Stimulated activated CD8-positive, alpha-beta memory T cell treated with anti-CD3 and anti-CD28 coated beads, Interleukin-12 subunit alpha, Interleukin-12 subunit beta, amount 100 ng/mL, for 1 hour (primary cell): ENCODE data around the gene ATP13A3.

Experiments
- DNase-seq: peaks from one replicate; pipeline ENCODE4 v3.0.0-alpha.2; 2020; ENCODE audit warnings: low read depth

The ATP13A3 gene

DNA sequence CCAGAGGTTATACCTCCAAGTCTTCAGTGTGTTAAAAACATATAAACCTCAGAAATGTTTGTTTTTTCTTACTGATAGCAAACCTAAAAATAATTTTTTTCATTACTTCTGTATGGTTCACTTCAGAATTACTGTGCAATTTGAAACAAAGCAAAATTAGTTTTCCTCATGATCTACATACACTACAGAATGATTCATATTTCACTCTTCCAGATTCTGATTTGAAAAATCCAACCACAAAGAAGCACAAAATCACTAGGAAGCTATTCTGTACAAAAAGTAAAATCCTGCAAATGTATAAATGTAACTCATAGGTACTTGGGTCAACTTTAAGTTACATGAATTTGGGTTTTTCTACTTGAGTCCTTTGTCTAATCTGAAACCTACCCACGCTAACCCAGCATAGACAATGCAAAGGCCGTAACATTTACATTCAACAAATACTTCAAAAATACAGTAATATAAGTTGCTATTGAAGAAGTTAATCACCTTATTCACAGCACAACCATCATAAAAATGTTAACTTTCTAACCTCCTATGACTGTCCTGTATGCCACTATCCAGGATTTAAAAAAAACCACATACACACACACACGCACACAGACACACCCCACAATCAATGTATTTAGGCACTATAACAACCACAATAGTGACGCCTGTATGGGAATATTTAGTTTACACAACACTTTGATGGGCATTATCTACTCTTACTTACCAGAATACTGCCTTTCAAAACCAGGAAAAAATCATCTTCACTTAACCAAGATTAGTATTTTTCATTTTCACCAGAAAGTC is 11.5 kb downstream of the ATP13A3 start:
- DNase-seq: no peak

DNA sequence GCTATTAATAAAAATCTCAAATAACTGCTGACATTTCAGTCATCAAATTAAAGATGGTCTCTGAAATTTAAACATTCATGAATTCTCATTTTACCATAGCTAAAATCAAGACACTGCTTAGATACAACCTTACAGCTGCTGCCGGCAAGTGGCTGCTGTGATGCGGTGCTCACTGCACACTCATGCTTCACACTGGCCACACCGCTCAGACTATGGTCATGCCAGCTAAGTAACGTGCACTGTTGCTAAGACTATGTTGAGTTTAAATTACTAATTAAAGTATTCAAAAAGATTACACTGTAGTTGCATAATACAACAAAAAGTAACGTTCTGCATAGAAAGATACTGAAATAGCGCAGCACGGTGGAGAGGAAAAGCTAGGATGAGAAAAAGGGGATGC is 12.1 kb downstream of the ATP13A3 start:
- no peak for DNase-seq

DNA sequence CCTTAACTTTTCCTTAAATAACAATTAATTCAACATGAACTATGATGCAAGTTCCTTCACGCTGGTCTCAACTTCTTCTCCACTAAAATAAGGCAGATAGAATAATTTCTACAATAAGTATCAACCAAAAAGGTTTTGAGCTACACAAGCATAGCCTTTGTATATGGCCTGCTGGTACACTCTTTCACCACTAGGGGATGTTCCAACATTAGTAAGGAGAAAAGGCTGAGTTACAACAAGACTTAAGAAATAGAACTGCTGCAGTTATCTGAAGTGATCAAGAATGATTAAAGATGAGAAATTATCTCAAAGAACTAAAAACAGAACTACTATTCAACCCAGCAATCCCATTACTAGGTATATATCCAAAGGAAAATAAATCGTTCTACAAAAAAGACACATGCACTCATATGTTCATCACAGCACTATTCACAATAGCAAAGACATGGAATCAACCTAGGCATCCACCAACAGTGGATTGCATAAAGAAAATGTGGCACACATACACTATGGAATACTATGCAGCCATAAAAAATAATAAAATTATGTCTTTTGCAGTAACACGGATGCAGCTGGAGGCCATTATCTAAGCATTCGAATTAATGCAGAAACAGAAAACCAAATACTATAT is 14.4 kb downstream of the ATP13A3 start:
- no peak for DNase-seq

DNA sequence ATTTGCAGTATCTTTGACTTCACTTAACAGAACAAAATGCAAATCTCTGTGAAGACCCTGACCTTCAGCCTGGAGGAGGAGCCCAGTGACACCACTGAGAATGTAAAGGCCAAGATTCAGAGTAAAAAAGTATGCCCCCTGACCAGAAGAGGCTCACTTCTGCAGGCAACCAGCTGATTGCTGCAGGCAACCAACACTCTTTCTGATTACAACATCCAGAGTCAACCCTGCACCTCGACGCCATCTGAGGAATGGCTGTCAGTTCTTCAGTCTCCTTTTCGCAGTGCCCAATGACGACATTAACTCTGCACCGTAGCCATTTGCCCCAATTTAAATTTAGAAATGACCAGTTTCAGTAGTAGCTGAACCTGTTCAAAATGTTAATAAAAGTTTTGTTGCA is 14.9 kb downstream of the ATP13A3 start:
- DNase-seq: no peak

DNA sequence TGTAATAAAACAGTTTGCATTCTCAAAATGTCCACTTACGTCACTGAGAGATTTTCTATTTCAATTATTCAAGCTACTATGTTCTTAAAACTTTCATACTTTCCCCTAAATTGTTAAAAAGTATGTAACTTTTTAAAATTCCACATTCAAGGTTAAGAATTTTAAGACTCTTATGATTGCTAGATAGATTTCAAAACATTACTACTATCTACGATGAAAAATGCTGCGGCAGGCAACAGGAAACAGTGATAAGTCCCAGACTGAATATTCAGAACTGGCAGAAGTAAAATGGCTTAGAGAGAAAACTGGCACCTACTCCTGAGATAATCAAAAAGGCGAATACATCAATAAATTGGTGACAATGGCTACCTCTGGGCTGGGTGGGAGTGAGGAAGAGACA is 16.2 kb downstream of the ATP13A3 start:
- DNase-seq: no peak

DNA sequence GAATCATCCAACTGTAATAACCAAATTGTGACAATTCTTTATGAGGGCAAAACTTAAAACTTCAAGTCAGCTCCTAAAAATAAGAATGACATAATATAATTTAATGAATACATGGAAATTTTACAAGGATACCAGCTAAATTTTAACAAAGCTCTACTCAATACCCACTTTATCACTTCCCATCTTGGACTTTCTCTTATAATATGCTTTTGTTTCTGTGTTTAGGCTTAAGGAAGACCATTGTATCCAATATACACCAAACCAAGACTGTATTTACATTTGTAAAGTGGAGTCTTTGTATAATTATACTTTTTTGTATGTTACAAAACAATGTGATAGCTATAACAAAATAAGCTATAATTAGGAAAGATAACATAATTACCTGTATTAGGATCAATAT is 16.8 kb downstream of the ATP13A3 start:
- DNase-seq: no peak

DNA sequence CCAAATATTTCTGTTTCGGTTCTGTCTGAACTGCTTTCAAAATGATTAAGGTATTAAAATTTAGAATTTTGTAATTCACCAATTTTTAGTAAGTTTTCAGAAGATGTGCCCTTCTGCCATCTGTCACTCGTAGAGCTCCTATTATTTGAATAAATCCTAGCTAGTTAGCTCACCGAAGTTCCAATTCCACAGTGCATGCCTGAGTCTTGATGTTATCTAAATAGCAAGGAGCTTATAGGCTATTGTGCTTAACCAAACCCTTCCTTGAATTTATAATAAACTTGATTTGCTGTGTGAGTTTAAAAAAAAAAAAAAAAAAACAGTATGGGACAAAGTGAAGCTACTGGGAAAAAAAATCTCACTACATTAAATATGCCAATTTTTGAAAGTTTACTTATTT is 18.7 kb downstream of the ATP13A3 start:
- no peak for DNase-seq

DNA sequence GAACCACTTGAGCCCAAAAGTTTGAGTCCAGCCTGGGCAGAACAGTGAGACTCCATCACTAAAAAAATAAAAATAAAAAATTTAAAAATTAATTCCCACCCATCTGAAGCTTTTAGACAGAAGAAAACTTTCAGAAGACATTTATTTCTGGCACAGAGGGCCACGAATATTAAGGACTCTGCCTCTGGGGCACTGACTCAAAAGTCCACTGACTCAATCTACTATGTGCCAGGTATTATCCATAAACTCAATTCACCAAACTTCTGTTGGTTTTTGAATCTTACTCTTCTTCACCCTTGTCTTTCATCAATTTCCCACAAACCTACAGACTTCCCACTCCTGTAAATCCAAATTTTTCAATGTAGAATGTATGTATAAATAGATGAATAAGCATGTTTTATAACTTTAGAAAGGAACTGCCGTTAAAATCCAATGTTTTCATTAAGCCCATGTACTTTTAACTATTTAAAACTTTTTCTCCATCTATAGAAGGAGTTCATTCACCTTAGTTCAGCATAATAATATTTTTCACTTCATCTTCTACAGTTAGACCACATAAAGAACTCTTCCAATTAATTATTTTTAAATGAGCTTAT is 19.9 kb downstream of the ATP13A3 start:
- no peak for DNase-seq

DNA sequence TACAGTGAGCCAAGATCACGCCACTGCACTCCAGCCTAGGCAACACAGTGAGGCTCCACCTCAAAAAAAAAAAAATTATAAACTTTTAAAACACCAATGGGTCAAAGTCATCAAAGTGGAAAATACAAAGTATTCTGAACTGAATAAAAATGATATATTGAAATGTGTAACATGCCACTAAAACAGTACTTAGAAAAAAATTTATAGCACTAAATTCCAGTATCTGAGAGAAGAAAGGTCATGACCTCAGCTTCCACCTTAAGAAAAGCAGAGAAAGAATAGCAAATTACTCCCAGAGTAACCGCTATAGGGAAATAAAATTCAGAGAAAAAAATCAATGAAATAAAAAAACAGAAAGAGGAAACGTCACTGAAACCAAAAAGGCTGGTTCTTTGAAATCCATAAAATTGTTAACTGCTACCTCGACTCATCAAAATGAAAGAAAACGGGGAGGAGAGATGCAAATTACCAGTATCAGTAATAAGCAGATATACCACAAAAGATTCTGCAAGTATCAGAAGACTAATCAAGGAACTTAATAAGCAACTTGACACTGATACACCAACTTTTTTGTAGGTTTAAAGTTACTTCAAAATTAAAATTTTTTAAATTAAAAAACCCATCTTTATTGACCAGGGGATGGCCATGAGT is 20.8 kb downstream of the ATP13A3 start:
- DNase-seq: no peak

DNA sequence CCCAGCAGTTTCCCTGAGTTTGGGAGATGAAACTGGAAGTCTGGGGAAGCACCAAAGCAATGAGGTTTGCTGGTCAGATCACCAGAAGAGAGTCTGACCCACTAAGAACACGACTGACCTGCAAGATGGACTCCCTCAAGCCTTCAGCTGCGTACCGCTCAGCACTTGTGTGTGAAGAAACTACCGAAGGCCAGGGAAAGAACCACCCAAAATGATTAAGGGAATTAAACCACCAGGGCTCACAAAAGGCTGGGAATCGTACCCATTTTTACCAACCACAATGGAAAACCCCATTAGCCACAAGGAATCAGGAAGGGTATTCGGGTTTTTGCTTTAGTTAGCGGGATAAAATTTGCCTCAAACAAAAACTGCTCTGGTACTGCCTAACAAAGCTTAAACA is 21.6 kb downstream of the ATP13A3 start:
- DNase-seq: no peak

DNA sequence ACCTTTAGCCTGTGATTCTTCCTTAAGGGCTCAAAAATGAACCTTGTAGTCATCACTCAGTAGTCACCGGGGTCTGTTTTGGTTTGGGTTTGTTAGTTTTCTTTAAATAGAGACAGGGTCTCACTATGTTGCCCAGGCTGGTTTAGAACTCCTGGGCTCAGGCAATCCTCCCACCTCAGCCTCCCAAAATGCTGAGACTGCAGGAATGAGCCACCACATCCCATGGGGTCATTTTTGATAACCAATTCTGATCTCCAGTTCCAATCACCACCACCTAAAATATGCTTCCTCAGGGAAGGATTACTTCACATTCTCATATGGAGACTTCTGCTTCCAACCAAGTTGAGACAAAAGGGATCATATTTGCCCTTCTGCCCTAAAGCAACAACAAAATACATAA is 22.1 kb downstream of the ATP13A3 start:
- DNase-seq: no peak

DNA sequence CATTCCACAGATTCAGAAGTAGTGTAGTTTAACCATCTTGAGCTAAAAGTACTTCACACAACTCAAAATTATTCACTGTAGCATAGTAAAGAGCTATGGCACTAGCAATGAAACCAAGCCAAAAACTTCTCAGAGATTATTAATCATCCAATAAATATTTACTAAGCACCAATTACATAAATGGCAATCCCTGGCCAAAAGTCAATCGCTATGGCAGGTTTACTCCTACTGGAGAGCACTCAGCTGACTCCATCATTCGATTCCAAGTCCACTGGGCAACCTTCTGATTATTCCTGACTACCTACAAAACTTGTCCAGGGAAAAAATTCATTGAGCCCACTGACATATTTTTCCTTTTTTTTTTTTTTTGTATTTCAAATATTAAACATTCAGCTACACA is 23.9 kb downstream of the ATP13A3 start:
- DNase-seq: no peak

DNA sequence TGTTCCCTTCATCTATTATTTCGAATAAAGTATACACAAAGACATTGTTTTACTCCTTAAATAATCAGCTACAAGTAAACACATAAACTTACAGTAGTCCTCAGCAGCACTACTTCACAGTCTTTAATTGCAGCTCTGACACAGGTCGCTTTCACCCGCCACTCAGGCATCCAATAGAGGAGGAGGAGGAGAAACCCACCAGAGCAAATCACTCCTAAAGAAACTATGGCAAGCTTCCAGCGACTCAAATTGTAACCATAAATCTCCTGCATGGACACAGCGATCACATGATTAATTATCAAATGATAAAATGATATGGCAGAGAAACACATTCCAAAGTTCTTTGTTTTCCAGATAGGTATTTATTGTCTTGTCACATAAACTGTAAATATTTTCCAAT is 26.2 kb downstream of the ATP13A3 start:
- DNase-seq: no peak

DNA sequence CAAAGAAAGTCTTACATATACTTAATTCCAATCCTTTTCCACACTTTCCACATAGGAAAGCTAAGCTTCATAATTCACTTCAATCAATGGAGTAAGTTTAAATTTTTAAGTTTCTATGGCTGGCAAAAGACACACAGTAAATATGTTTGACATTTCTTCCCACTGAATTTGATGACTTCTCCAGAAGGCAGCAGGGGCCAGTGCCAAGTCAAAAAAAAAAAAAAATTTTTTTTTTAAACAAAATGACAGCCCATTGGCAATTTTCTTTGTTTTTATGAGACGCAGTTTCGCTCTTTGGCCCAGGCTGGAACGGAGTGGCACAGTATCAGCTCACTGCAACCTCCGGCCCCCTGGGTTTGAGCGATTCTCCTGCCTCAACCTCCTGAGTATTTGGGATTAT is 28.7 kb downstream of the ATP13A3 start:
- no peak for DNase-seq

DNA sequence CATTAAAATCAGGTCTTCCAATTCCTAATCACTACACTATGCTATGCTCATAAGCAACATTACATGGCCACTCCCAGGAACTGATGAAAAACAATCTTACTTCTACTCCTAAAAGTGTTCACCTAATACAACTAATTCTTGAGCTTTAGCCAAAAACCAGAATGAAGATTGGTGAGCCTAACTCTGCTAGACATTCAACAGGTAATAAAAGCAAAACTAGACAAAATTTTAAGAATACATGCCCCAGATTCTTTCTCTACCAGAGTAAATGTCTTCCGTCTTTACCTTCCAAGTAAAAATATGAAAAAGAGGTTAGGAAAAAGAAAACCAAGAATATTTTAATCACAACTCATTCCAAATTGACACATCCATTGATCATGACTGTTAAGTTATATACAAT is 31.3 kb downstream of the ATP13A3 start:
- DNase-seq: no peak

DNA sequence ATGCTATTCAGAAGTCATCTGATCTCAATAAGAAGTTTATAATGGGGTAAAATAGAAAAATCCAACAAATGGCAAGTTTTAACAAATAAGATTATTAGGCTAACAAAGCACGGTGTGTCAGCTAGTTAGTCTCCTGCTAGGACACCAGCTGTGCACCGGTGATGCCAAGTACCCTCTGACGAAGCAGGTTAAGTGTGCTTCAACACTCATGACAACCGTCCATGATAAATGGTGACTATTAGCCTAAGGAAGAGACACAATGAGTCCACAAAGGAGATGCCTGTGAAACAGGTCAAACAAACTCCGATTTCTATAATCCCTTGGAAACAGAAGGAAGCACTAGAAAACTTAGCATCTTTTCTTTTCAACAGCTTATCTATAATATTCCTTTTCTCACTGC is 36.5 kb downstream of the ATP13A3 start:
- DNase-seq: no peak

DNA sequence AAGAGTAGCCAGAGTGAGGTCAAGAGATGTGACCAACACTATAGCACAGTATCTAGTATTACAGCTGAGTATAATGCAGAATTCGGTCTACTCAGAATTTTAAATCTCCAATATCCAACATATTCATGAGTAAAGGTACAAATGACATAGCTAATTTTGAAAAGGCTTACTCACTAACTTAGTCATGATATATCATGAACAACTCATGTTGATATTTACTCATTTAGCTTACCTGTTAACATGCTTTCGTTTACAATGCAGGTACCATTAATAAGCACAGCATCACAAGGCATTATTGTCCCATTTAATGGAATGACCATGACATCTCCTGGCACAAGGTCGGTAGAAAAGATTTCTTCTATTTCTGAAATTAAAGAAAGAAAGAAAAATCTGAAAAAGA is 36.9 kb downstream of the ATP13A3 start:
- no peak for DNase-seq

DNA sequence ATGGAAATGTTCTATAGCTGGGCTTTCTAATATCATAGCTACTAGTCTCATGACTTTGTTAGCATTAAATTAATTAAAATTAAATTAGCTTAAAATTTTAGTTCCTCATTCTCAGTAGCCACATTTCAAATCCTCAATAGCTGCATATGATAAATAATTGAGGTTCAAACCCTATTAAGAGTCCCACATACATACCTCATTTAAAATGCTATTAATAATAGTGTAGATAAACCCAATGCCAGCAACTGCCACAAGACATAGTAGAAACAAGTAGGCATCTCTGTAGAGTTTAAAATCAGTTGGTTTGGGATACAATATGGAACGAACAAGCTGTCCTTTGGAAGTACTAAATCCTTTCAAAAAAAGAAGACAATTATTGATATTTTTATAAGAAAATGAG is 39.1 kb downstream of the ATP13A3 start:
- DNase-seq: no peak

DNA sequence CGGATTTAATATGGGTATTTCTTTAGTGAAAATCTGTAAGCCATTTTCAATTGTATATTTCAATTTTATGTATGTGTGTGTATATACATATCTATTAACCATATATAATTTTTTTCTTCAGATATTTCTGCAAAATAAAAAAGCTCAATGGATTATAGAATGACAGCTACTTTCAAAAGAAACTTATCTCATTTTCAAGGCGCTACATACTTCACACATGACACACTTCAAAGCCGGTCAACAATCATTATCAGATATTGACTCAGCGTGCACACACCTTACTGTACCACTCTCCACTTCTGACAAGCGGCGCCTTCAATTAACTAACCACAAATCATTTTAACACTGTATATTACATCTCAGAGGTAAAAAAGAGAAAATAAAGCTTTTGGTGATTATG is 39.6 kb downstream of the ATP13A3 start:
- no peak for DNase-seq

DNA sequence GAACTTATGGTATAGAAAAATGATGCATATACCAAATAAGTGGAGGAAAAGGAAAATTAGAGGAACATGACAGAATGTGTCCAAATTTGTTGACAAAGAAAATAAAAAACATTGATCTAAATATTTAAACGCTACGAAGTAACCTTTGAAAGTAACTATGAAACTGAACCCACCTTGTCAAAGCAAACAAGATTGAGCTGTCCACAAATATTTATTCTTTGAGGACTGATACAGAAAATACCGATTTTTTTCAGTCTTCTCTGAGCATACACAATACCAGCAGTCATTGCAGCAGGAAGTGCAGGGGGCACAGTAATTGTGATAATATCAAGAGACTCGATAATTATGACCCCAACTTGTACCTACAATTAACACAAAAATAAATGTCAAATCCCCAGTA is 40.0 kb downstream of the ATP13A3 start:
- DNase-seq: no peak

DNA sequence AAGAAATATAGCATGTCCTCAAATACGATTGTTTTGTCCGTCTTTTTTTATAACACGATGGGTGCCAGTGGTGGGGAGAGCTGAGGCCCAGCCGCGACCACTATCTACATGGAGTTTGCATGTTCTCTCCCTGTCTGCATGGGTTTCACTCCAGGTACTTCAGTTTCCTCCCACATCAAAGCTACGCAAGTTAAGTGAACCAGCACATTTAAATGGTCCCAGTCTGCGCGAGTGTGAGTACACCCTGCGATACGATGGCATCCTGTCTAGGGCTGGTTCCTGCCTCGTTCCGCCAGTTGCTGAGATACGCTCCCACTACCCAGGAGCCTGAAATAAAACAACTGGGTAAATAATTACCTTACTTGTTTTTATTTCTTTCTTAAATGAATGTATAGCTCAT is 40.6 kb downstream of the ATP13A3 start:
- DNase-seq: no peak

DNA sequence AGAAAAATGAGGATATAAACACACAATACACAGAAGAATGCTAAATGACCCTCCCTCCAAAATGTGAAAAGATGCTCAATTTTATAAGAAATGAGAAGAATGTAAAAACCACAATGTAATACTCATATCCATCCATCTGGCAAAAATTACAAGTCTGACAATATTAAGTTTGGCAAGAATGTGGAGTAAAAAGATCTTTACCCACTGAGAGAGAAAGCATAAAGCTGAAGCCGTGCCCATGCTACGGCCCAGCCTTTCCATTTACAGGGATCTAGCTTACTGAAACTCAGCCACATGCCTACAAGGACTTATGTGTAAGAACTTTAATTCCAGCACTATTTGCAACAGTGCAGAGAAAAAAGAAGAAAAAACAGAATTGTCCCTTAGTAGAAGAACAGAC is 42.9 kb downstream of the ATP13A3 start:
- DNase-seq: no peak

DNA sequence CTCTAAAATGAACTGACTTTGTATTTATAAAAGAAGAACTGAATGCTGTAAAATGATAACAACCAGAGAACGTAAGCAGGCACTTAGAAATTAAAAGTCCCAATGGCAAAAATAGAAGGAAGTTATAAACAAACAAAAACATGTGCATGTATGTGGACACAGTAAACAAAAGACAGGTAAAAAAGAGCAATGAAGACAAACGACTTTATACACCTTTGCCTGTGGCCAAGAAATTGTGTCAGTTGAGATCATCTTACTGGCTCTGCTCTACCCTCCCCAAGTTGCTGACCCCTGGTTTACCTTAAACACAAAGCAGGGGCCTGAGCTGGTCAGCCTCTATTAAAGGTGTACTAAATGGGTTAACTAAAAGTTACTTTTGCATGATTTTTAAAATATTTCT is 46.0 kb downstream of the ATP13A3 start:
- DNase-seq: no peak
